DMS53 treated with DMSO at 0.1 percent for 48 hours (cell line): ENCODE results near the gene CPNE1.

Experiments used
- DNase-seq: peaks from one replicate; lab custom pipeline; 2025; ENCODE audit not compliant: unreplicated experiment; lab: John Stamatoyannopoulos, UW

Gene CPNE1

DNA sequence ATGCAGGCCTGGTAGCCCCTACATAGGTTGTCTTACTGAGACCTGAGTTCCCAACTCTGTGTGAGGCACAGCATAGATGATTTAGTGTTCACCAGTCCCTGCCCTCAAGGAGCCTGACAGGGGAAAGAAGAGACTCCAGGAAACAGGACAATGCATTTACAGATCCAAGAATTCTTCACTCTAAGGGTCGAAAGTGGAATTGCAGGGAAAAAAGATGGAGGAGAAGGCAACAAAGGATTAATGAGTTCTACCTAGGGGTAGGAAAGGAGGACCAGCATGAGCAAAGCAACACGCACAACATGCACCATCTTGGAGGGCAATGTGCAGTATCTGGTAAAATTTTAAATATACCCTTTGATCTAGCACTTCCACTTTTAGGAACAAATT is 43.1 kb downstream of the CPNE1 start:
- no peak for DNase-seq

DNA sequence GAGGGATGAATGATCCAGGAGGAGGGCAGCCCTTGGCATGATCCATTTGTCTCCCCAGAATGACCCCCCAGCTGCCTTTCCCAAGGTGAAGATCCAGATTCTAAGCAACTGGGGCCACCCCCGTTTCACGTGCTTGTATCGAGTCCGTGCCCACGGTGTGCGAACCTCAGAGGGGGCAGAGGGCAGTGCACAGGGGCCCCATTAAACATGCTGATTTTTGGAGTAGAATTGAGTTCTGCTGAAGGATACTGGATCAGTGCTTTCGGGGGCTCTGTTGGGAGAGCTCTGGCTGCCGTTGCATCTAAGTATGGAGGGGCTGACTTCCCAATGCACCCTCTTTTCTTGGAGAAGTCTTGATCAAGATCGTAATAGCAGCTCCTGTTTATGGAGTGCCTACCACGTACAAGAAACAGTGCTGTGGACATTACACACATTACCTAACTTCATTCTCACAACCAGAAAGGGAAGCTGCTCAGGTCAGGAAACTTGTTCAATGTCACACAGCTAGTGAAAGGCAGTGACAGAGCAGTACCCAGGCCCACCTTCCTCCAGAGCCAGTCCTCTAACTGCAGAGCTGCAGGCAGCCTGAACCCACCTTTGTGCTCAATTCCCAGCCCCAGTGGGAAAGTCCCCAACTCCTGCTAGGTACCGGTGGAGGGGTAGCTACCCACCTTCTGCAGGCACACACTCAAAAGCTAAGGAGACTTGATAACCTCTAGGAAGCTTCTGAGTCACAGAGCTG is 43.7 kb downstream of the CPNE1 start:
- DNase-seq = no peak

DNA sequence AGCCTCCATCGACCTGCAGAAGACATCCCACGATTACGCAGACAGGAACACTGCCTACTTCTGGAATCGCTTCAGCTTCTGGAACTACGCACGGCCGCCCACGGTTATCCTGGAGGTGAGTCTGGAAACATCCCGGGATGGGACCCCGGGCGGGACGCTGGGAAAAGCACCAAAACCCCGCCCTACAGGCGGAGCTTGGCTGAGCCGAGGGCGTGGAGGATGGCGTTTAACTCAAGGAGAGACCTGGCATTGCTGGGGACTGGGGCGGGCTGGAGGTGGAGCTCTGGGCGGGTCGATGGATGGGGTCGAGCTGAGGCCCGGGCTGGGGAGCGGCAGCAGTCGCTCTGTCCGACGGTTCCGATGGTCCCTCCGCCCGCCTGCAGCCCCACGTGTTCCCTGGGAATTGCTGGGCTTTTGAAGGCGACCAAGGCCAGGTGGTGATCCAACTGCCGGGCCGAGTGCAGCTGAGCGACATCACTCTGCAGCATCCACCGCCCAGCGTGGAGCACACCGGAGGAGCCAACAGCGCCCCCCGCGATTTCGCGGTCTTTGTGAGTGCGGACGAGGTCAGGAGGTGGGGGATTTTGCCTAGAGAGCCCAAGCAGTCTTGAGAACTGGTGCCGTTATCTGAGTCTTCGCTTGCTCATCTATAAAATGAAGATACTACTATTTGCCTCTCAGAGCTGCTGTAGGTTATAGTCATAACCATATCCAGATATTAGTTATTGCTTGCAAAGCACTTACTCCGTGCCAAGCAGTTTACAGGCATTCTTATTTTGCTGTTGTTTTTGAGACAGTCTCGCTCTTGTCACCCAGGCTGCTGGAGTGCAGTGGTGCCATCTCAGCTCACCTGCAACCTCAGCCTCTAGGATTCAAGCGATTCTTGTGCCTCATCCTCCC is 45.3 kb downstream of the CPNE1 start:
- DNase-seq = peak; percentile 69

DNA sequence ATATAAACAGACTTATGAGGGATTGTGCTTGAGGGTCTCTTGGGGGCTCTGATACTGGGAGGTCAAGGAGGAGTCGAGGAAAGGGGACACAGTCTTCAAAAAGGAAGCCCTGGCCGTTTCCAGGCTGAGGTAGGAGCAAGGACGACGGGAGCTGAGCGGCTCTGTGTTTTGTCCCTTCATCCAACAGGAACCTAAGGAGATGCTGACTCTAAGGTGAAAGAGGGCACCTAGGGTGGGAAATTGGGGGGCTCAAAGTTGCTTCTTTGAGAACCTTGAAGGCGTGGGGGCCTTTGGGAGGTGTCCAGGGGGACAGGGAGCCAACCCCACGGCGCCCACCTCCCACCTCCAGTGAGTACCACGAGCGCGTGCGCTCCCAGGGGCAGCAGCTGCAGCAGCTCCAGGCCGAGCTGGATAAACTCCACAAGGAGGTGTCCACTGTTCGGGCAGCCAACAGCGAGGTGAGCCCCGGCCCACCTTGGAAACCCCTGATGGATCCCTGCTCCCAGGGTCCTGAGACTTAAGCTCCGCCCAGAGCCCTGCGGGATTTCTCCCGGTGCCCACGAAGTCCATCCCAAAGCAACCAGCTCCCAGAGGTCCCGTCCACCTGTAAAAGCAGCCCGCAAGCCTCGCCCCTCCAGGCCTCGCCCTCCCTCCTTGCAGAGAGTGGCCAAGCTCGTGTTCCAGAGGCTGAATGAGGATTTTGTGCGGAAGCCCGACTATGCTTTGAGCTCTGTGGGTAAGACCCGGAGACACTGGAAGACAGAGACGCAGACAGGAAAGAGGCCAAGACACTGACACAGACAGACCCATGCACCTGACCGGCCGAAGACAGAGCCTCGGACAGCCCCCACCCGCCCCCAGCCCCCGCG is 46.2 kb downstream of the CPNE1 start:
- DNase-seq = peak; percentile 38

DNA sequence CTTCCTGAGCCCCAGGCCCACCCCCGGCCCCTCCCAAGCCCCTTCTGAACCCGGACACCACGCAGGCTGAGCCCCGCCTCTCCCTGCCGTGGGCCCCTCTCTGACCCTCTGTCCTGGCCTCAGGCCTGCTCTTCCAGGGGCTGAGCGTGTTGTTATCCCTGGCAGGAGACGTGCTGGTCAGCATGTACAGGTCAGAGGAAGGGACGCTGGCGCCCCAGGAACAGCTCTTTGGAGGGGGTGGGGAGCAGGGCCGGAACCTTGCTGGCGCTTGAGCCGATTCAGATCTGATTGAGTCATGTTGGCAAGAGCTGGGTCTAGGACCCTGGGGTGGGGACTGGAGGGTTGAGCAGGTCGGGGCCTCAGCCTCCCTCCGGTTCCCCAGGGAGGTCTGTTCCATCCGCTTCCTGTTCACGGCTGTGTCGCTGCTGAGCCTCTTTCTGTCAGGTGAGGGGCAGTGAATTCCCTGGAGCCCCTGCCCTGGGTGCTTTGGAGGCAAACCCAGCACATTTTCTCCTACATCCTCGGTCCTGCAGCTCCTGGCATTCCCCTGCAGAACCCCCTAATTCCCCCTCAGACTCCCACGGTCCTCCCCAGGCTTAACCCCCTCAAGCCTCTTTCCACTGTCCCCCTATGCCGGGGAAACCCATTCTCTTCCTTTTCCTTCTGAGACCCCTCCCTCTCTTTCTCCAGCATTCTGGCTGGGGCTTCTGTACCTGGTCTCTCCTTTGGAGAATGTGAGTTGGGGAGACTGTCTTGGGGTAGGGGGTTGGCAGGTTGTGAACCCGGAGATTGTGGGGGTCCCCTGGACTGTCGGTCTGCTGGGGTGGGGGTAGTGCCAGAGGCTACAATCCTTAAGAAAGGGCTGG is 47.1 kb downstream of the CPNE1 start:
- DNase-seq = peak; percentile 64

DNA sequence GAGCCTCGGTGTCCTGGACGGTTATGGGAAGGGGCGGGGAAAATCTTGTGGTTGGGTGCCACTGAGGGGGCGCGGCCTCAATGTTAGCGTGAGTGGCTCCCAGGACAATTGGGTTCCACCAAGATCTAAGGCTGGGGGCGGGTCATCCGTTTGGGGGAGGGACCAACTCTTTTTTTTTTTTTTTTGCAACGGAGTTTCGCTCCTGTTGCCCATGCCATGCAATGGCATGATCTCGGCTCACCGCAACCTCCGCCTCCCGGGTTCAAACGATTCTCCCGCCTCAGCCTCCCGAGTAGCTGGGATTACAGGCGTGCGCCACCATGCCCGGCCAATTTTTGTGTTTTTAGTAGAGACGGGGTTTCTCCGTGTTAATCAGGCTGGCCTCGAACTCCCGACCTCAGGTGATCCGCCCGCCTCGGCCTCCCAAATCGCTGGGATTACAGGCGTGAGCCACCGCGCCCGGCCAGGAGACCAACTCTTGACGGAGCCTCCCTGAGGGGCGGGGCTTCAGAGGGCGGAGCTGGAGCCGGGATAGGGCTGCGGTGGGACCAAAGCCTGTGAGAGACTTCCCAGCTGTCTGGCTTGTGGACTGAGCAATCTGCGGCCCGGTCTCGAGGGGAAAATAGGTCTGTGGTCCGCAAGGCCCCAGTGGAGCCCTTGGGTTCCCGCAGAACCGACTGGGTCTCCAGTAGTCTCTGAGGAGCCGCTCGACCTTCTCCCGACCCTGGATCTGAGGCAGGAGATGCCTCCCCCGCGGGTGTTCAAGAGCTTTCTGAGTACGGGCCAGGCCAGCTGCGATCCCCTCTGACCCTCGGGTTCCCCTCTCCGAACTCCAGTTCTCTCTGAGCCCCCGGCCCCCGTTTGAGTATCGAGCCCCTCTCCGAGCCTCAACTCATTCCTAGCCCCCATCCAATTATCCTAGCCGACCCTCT is 48.0 kb downstream of the CPNE1 start:
- peak; percentile 82 for DNase-seq

DNA sequence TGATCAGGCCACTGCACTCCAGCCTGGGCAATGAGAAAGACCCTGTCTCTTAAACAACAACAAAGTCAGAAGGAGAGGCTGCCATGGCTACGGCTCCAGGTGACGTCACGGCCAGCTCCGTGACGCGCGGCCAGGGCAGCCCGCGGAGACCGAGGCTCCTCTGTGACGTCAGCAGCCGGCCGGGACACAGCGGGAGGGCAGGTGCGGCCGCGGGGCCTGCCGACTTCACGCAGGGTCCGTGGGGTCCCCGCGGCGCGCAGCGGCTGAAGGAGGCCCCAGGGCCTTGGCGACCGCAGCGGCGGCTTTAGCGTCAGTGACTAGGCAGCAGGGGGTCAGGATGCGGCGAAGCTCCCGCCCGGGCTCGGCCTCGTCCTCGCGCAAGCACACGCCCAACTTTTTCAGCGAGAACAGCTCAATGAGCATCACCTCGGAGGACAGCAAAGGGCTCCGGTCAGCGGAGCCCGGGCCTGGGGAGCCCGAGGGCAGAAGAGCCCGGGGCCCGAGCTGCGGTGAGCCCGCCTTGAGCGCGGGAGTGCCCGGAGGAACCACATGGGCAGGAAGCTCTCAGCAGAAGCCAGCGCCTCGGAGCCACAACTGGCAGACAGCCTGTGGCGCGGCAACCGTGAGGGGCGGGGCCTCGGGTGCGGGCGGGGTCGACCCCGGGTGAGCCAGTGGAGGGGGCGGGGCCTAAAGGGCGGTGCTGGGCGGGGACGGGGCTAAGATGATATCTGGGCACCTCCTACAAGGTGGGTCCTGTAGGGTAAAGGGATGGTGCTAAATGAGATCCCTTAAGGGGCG is 48.8 kb downstream of the CPNE1 start, which contains the start of gene SPAG4:
Gene SPAG4 (plus strand): TSS at position 163 of the 798 bp plus-strand sequence. CDS start 175 bp downstream, at position 338.
- peak; percentile 98 for DNase-seq

DNA sequence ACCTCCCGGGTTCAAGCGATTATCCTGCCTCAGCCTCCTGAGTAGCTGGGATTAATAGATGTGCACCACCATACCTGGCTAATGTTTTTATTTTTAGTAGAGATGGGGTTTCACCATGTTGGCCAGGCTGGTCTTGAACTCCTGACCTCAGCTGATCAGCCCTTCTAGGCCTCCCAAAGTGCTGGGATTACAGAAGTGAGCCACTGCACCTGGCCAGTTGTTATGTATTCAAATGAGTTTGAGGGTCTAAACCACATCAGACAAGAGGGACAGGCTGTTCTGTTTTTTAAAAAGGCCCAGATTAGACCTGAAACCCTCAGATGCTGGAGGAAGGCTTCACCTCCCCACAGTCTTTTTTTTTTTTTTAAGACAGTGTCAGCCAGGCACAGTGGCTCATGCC is 53.2 kb downstream of the CPNE1 start:
- DNase-seq = no peak

DNA sequence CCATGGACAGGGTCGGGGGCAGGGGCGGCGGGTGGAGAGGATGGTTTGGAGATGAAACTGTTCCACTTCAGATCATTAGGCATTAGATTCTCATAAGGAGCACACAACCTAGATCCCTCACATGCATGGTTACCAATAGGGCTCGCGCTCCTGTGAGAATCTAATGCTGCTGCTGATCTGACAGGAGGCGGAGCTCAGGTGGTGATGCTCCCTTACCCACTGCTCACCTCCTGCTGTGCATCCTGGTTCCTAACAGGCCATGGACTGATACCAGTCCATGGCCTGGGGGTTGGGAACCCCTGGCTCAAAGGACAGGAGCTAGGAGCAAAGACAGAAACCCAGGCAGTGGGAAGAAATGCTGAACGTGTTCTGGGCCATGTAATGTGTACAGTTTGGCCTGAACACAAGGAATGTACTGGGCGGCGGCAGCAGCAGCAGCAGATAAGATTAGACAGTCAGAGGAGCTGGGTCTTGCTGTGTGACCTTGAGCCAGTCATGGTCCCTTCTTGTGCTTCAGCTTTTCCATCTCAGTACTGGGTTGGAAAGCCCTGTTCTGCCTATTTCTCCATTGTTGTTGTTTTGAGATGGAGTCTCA is 53.8 kb downstream of the CPNE1 start:
- no peak for DNase-seq

DNA sequence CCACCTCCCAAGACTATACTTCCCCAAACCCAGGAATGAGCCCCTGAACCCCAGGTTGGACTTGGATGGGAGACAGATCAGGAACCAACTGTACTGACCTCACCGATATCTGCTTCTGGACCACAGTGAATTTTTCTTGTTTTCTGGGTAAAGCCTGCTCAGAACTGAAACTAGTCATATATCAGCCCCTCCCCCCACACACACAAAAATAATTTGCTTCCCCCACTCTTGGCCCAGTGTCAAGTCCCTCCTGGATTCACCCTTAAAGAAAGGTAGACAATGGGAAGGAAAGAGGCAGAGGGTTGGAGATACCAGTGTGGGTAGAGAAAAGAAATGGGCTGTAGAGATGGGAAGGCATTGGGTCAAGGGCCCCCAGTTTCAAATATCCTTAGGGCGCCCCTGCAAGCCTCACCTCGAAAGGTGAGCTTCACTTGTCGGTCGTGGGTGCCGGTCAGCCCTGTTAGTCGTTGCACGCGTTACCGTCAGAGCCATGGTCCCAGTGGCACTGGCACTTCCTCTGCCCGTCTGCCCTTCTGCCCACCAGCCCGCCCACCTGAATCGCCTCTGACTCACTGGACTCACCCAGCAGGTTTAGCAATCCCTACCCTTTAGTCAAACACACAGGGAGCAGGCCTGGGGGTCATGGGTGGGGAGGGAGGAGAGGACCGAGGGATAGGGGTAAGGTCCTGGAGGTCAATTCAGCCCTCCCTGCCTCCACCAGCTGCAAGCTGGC is 57.5 kb downstream of the CPNE1 start:
- DNase-seq = no peak

DNA sequence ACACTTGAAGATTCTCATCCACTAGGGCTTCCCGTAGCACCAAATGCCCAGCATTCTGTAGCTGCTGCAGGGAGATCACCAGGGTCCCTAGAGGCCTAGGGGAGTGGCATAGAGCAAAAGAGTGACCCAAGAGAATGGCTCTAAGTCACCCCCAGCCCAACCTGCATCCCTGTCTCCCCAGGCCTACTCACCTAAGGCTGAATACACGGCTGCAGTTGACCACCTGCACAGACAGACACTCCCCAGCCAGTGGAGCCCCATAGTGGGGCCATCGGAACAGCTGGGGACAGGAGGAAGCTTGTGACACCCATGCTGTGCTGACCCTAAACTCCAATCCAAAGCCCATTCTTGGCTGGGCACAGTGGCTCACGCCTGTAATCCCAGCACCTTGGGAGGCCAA is 58.6 kb downstream of the CPNE1 start:
- no peak for DNase-seq

DNA sequence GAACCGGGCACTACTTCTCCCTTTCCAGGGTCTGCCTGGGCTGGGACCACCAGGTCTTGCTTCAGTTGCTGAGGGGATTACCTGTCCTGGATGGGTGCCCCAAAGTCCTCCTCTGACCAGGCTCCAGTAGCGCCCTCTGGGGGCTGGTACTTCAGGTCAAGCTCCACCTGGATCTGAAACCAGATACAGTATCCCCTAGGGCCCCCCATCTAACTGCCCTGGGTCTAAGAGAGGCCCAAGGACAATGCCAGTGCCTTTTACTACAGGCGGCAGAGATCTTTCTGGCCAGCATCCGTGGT is 60.3 kb downstream of the CPNE1 start:
- DNase-seq = no peak

DNA sequence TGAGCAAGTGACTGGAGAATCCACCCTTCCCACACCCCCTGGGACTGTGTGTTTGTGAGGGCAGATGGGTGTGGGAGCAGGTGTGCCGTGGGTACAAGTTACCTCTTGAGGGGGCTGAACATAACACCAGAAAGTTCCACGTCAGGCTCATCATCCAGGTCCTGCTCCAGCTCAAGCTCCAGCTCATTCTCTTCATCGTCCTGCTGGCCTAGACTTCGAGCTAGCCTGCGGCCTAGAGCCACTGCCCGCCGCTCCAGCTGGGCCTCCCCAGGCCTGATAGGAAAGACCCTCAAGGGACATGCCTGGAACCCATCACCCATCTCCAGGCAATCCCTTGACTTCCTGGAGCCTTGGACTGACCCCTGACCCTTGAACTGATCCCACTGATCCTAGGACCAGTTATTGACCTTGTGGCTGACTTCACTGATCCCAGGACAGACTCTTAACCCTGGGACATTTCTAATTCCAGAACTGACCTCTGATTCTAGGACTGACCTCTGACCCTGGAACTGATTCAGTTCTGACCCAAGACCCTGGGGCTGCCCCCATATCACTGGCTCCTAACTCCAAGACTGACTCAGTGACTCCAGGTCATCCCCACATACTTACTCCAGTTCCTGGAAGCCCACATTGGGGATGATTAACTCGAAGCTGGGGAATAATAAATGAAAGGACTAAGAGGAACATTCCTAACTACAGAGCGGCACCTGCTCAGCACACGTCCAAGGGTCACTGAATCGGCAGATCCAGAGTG is 60.8 kb downstream of the CPNE1 start:
- DNase-seq = no peak

DNA sequence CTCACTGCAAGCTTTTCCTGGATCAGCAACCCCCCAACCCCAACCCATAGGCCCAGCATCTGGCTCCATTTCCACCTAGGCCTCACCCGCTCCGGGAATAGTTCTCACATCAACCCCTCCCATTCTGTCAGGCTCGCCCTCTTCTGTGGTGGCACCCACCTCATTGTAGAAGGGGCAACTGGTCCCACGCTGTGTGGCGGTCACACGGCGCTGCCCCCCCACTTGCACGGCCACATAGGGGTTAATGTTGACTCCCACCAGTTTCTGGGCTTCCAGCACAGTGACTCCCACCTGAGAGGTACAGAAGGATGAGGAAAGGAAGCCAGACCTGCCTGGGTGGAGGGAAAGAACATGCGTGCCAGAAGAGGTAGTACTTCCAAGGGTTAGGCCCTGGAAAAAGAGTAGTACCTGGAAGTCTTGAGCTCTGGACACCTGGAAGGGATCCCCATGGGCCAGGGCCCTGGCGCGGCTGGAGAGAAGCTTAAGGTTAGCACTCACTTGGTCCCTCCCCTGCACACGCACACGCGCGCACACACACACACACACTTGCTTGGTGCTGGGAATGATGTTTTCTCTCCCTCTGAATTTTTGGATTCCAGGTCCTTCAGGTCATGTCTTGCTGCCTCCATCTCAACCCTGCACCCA is 61.7 kb downstream of the CPNE1 start:
- DNase-seq = no peak

DNA sequence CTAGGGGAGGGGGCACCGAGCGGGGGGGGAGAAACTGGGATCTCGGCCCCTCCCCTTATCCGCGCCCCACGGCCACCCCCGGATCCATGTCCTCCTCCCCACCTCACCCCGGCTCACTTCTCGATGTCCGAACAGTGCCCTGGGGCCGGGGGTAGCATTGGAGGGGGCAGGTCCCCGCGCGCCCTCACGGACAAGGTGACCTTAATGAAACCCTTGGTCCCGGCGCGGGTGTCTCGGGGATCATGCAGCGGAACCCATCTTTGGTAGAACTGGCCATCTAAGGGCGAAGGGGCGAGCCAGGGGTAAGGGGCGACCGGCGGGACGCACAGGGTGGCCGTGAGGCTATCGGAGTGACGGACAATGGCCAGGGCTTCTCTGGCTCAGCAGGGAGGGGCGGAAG is 62.7 kb downstream of the CPNE1 start:
- DNase-seq = no peak
